Ishikawa (cell line): ENCODE data around the gene GNL1.

Experiments used
- CEBPB ChIP-seq: IDR thresholded peaks from 2 replicates; pipeline ENCODE4 v1.6.1; 2012
- CREB1 ChIP-seq: IDR thresholded peaks from 2 replicates; pipeline ENCODE4 v1.6.1; 2012; ENCODE audit warnings: low read depth
- EGR1 ChIP-seq: IDR thresholded peaks from 2 replicates; pipeline ENCODE4 v1.6.1; 2012
- EP300 ChIP-seq: IDR thresholded peaks from 2 replicates; pipeline ENCODE4 v1.6.1; 2012; ENCODE audit warnings: borderline replicate concordance
- FOXM1 ChIP-seq: IDR thresholded peaks from 2 replicates; pipeline ENCODE4 v1.6.1; 2012; ENCODE audit warnings: low read depth, borderline replicate concordance
- NFIC ChIP-seq: IDR thresholded peaks from 2 replicates; pipeline ENCODE4 v1.6.1; 2012
- RAD21 ChIP-seq: IDR thresholded peaks from 2 replicates; pipeline ENCODE4 v1.6.1; 2012; ENCODE audit warnings: low read depth
- TAF1 ChIP-seq: IDR thresholded peaks from 2 replicates; pipeline ENCODE4 v1.6.1; 2012; ENCODE audit warnings: low read depth, mild to moderate bottlenecking
- TCF12 ChIP-seq: IDR thresholded peaks from 2 replicates; pipeline ENCODE4 v1.6.1; 2012; ENCODE audit warnings: low read depth
- TEAD4 ChIP-seq: IDR thresholded peaks from 2 replicates; pipeline ENCODE4 v1.6.1; 2012
- USF1 ChIP-seq: IDR thresholded peaks from 2 replicates; pipeline ENCODE4 v1.6.1; 2012
- YY1 ChIP-seq: IDR thresholded peaks from 2 replicates; pipeline ENCODE4 v1.6.1; 2012; ENCODE audit warnings: low read depth
- ZBTB7A ChIP-seq: IDR thresholded peaks from 2 replicates; pipeline ENCODE4 v1.6.1; 2012; ENCODE audit warnings: low read depth
- TF ChIP-seq, protein P1 (sequence below): IDR thresholded peaks from 2 replicates; pipeline ENCODE4 v1.6.1; 2012; ENCODE audit warnings: low read depth, mild to moderate bottlenecking
- TF ChIP-seq, protein P2 (sequence below): IDR thresholded peaks from 2 replicates; pipeline ENCODE4 v1.6.1; 2012

Gene GNL1

GRCh38 chr6:30515944-30516753 is 40.1 kb downstream of the GNL1 start:
- peak; percentile 99 for TF ChIP-seq CEBPB
- no peak for TF ChIP-seq CREB1
- peak; percentile 74; the same call in 1 of the 2 replicates for TF ChIP-seq ZBTB7A
- TF ChIP-seq YY1, result 0 out of 2 replicates have a peak, but pooled peaks have one; percentile 39
- TF ChIP-seq TCF12, result peak; percentile 12; the same call in 1 of the 2 replicates
- TF ChIP-seq TEAD4, result no peak
- TF ChIP-seq NFIC, result no peak
- TF ChIP-seq EP300, result peak; percentile 33; the same call in 1 of the 2 replicates
- TF ChIP-seq TAF1, result peak; percentile 44; the same call in 1 of the 2 replicates
- TF ChIP-seq, protein P1, sequence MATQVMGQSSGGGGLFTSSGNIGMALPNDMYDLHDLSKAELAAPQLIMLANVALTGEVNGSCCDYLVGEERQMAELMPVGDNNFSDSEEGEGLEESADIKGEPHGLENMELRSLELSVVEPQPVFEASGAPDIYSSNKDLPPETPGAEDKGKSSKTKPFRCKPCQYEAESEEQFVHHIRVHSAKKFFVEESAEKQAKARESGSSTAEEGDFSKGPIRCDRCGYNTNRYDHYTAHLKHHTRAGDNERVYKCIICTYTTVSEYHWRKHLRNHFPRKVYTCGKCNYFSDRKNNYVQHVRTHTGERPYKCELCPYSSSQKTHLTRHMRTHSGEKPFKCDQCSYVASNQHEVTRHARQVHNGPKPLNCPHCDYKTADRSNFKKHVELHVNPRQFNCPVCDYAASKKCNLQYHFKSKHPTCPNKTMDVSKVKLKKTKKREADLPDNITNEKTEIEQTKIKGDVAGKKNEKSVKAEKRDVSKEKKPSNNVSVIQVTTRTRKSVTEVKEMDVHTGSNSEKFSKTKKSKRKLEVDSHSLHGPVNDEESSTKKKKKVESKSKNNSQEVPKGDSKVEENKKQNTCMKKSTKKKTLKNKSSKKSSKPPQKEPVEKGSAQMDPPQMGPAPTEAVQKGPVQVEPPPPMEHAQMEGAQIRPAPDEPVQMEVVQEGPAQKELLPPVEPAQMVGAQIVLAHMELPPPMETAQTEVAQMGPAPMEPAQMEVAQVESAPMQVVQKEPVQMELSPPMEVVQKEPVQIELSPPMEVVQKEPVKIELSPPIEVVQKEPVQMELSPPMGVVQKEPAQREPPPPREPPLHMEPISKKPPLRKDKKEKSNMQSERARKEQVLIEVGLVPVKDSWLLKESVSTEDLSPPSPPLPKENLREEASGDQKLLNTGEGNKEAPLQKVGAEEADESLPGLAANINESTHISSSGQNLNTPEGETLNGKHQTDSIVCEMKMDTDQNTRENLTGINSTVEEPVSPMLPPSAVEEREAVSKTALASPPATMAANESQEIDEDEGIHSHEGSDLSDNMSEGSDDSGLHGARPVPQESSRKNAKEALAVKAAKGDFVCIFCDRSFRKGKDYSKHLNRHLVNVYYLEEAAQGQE, result no peak

GRCh38 chr6:30515106-30515505 is 41.2 kb downstream of the GNL1 start:
- TF ChIP-seq FOXM1 (no peak), CREB1 (no peak), RAD21 (no peak), EP300 (no peak), TCF12 (no peak), EGR1 (no peak), ZBTB7A (no peak), NFIC (no peak), TAF1 (no peak), YY1 (no peak)
- TF ChIP-seq, protein P1, result no peak

DNA sequence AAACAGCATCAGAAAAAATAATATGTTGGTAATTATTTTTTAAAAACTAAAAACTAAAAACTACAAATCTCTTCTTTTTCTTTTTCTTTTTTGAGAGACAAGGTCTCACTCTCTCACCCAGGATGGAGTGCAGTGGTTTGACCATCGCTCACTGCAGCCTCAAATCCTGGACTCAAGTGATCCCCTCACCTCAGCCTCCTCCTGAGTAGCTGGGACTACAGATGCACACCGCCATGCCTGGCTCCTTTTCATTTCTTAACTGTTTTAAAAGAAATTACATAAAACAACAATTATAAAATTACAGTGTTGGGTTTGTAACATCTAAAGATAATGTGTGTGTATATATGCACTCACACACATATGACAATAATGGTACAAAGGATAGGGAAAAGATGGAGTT is 42.8 kb downstream of the GNL1 start:
- no peak for TF ChIP-seq CEBPB
- TF ChIP-seq USF1, result no peak
- TF ChIP-seq RAD21, result no peak
- TF ChIP-seq TCF12, result no peak
- no peak for TF ChIP-seq YY1
- TF ChIP-seq, protein P1, result no peak
- no peak for TF ChIP-seq TEAD4
- TF ChIP-seq EGR1, result no peak
- no peak for TF ChIP-seq CREB1
- TF ChIP-seq, protein P2, sequence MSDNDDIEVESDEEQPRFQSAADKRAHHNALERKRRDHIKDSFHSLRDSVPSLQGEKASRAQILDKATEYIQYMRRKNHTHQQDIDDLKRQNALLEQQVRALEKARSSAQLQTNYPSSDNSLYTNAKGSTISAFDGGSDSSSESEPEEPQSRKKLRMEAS, result no peak
- TF ChIP-seq TAF1, result no peak
- TF ChIP-seq ZBTB7A, result no peak
- no peak for TF ChIP-seq NFIC
- no peak for TF ChIP-seq EP300
- TF ChIP-seq FOXM1, result no peak

DNA sequence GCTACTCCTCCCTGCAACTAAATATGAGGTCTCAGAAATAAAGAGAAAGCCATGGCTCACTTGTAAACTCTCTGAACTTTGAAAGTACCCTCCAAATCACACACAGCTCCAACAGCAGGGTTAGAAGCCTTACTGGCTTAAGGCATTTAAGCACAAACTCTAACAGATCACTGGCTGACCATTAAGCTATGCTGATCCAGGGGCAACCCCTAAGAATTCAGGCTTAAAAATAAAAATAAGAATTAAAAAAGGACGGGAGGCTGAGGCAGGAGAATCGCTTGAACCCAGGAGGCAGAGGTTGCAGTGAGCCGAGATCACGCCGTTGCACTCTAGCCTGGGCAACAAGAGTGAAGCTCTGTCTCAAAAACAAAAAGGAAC is 45.1 kb downstream of the GNL1 start:
- TF ChIP-seq RAD21, result no peak
- TF ChIP-seq USF1, result no peak
- TF ChIP-seq, protein P1, result no peak
- TF ChIP-seq EP300, result no peak
- no peak for TF ChIP-seq CEBPB
- TF ChIP-seq TAF1, result no peak
- TF ChIP-seq TCF12, result no peak
- TF ChIP-seq FOXM1, result no peak
- no peak for TF ChIP-seq TEAD4
- TF ChIP-seq ZBTB7A, result no peak
- TF ChIP-seq, protein P2, result no peak
- TF ChIP-seq CREB1, result no peak
- no peak for TF ChIP-seq YY1
- no peak for TF ChIP-seq EGR1
- no peak for TF ChIP-seq NFIC
